Mesendoderm (in vitro differentiated cells): ENCODE results near the gene TSPAN5.

Experiments used
- DNase-seq: peaks from one replicate; pipeline ENCODE4 v3.0.0; 2013
- H2AK5ac ChIP-seq: 2 replicates; pipeline ENCODE4 v1.6.1; 2013; ENCODE audit warnings: low read length, inconsistent platforms
- H2BK120ac ChIP-seq: 2 replicates; pipeline ENCODE4 v1.6.1; 2013; ENCODE audit warnings: low read depth, mild to moderate bottlenecking, low read length, moderate library complexity, mixed read lengths
- H2BK15ac ChIP-seq: replicated peaks from 2 replicates; pipeline ENCODE4 v1.6.1; 2013; ENCODE audit warnings: low read depth, mild to moderate bottlenecking, moderate library complexity
- H2BK5ac ChIP-seq: 2 replicates; pipeline ENCODE4 v1.6.1; 2013; ENCODE audit warnings: low read length, inconsistent platforms
- H3K18ac ChIP-seq: 2 replicates; pipeline ENCODE4 v1.6.1; 2013; ENCODE audit warnings: mild to moderate bottlenecking, low read length, mixed read lengths
- H3K23ac ChIP-seq: one replicate; pipeline ENCODE4 v1.6.1; 2013; ENCODE audit warnings: low read length
- H3K27ac ChIP-seq: 2 replicates; pipeline ENCODE4 v1.5.1; 2013; ENCODE audit warnings: low read depth, mild to moderate bottlenecking, inconsistent platforms, low read length, moderate library complexity
- H3K27me3 ChIP-seq: 2 replicates; pipeline ENCODE4 v1.6.1; 2013; ENCODE audit warnings: low read length, control low read depth, mild to moderate bottlenecking, inconsistent platforms; ENCODE audit not compliant: insufficient read depth, poor library complexity
- H3K36me3 ChIP-seq: 2 replicates; pipeline ENCODE4 v1.6.1; 2013; ENCODE audit warnings: low read length, inconsistent platforms; ENCODE audit not compliant: control insufficient read depth, insufficient read depth
- H3K4ac ChIP-seq: one replicate; pipeline ENCODE4 v1.6.1; 2013; ENCODE audit warnings: low read depth, mild to moderate bottlenecking, low read length, moderate library complexity
- H3K4me1 ChIP-seq: 2 replicates; pipeline ENCODE4 v1.6.1; 2013; ENCODE audit warnings: low read depth, low read length, inconsistent platforms; ENCODE audit not compliant: control insufficient read depth
- H3K4me2 ChIP-seq: 2 replicates; pipeline ENCODE4 v1.6.1; 2013; ENCODE audit warnings: low read length
- H3K4me3 ChIP-seq: 2 replicates; pipeline ENCODE4 v1.5.1; 2013; ENCODE audit warnings: mild to moderate bottlenecking, low read length
- H3K56ac ChIP-seq: one replicate; pipeline ENCODE4 v1.6.1; 2013; ENCODE audit warnings: low read length
- H3K79me1 ChIP-seq: 2 replicates; pipeline ENCODE4 v1.6.1; 2013; ENCODE audit warnings: low read length, inconsistent platforms
- H3K79me2 ChIP-seq: 2 replicates; pipeline ENCODE4 v1.6.1; 2013; ENCODE audit warnings: mild to moderate bottlenecking, low read length; ENCODE audit not compliant: control insufficient read depth, insufficient read depth
- H3K9ac ChIP-seq: 2 replicates; pipeline ENCODE4 v1.6.1; 2013; ENCODE audit warnings: low read length, inconsistent platforms
- H4K5ac ChIP-seq: one replicate; pipeline ENCODE4 v1.6.1; 2013; ENCODE audit warnings: low read length
- H4K8ac ChIP-seq: one replicate; pipeline ENCODE4 v1.6.1; 2013; ENCODE audit warnings: low read depth, mild to moderate bottlenecking, control low read depth, low read length, moderate library complexity
- WGBS: extraction: QIAGEN DNeasy Blood & Tissue Kit; methylation state at CpG from one replicate; pipeline ENCODE4 v1.1.7; 2013; ENCODE audit warnings: low lambda C conversion rate, missing lambda C conversion rate; ENCODE audit not compliant: insufficient coverage; ENCODE audit errors: extremely low coverage; 5-methylcytosine and 5-hydroxymethylcytosine counted together

TSPAN5 gene

GRCh38 chr4:98610926-98611676 is 47.3 kb downstream of the TSPAN5 start:
- no CpG with 5 or more reads among the region's 6 CpGs for WGBS
- H2BK15ac ChIP-seq: no peak overlapping the region
- no peak for DNase-seq
- H4K5ac ChIP-seq: no peak overlapping the region
- no peak overlapping the region for H3K4ac ChIP-seq
- H2BK5ac ChIP-seq: no peak overlapping the region
- H4K8ac ChIP-seq: no peak overlapping the region
- no peaks in the 10 kb centered on the region for H3K79me1 ChIP-seq
- H3K18ac ChIP-seq: no peak overlapping the region
- no peak overlapping the region for H3K23ac ChIP-seq
- no peak overlapping the region for H3K4me3 ChIP-seq
- H3K4me2 ChIP-seq: no peak overlapping the region
- no peaks in the 10 kb centered on the region for H3K79me2 ChIP-seq
- no peak overlapping the region for H3K9ac ChIP-seq
- no peak overlapping the region for H3K56ac ChIP-seq
- no peaks in the 10 kb centered on the region for H3K27me3 ChIP-seq
- no peak overlapping the region for H2BK120ac ChIP-seq
- no peaks in the 10 kb centered on the region for H3K36me3 ChIP-seq
- peaks cover 2% of the 10 kb centered on the region for H3K4me1 ChIP-seq
- no peak overlapping the region for H2AK5ac ChIP-seq
- H3K27ac ChIP-seq: no peak overlapping the region

- no peak overlapping the region for H4K5ac ChIP-seq
- no peak overlapping the region for H3K4ac ChIP-seq
- no peak overlapping the region for H3K56ac ChIP-seq
- no peaks in the 10 kb centered on the region for H3K36me3 ChIP-seq
- no peak overlapping the region for H3K23ac ChIP-seq
- H3K4me3 ChIP-seq: no peak overlapping the region
- no peak overlapping the region for H2BK120ac ChIP-seq
- H4K8ac ChIP-seq: no peak overlapping the region
- H3K4me1 ChIP-seq: peaks cover 2% of the 10 kb centered on the region
- no peak overlapping the region for H3K9ac ChIP-seq
- no CpG with 5 or more reads among the region's 6 CpGs for WGBS
- H3K18ac ChIP-seq: peak overlapping the region; percentile 29
- no peaks in the 10 kb centered on the region for H3K27me3 ChIP-seq
- no peak overlapping the region for H2BK5ac ChIP-seq
- H3K4me2 ChIP-seq: no peak overlapping the region
- no peak overlapping the region for H2BK15ac ChIP-seq
- no peak overlapping the region for H2AK5ac ChIP-seq
- no peak overlapping the region for H3K27ac ChIP-seq
- no peak for DNase-seq
- H3K79me1 ChIP-seq: no peaks in the 10 kb centered on the region
- H3K79me2 ChIP-seq: no peaks in the 10 kb centered on the region
Measured at GRCh38 chr4:98610431-98610830, 48.0 kb downstream of the TSPAN5 start.

- H3K18ac ChIP-seq: peak overlapping the region; percentile 29
- no peak overlapping the region for H3K4me3 ChIP-seq
- H2BK15ac ChIP-seq: no peak overlapping the region
- H2AK5ac ChIP-seq: no peak overlapping the region
- H3K4me2 ChIP-seq: no peak overlapping the region
- no peak overlapping the region for H3K23ac ChIP-seq
- peaks cover 2% of the 10 kb centered on the region for H3K4me1 ChIP-seq
- H4K5ac ChIP-seq: no peak overlapping the region
- H2BK120ac ChIP-seq: peak overlapping the region; percentile 46
- H4K8ac ChIP-seq: no peak overlapping the region
- peak; percentile 50 for DNase-seq
- H3K27me3 ChIP-seq: no peaks in the 10 kb centered on the region
- H3K27ac ChIP-seq: no peak overlapping the region
- H3K4ac ChIP-seq: peak overlapping the region; percentile 96
- H2BK5ac ChIP-seq: no peak overlapping the region
- no CpG with 5 or more reads among the region's 5 CpGs for WGBS
- H3K56ac ChIP-seq: no peak overlapping the region
- H3K36me3 ChIP-seq: no peaks in the 10 kb centered on the region
- H3K79me1 ChIP-seq: no peaks in the 10 kb centered on the region
- no peak overlapping the region for H3K9ac ChIP-seq
- H3K79me2 ChIP-seq: no peaks in the 10 kb centered on the region
Measured at GRCh38 chr4:98609934-98610333, 48.5 kb downstream of the TSPAN5 start.

- H3K27ac ChIP-seq: no peak overlapping the region
- peak; percentile 56 for DNase-seq
- no peak overlapping the region for H3K9ac ChIP-seq
- H3K79me1 ChIP-seq: no peaks in the 10 kb centered on the region
- no peak overlapping the region for H2BK120ac ChIP-seq
- no peak overlapping the region for H2BK15ac ChIP-seq
- H2AK5ac ChIP-seq: no peak overlapping the region
- no peaks in the 10 kb centered on the region for H3K27me3 ChIP-seq
- H3K4me2 ChIP-seq: no peak overlapping the region
- peaks cover under 1% of the 10 kb centered on the region for H3K4me1 ChIP-seq
- H3K23ac ChIP-seq: no peak overlapping the region
- no peaks in the 10 kb centered on the region for H3K79me2 ChIP-seq
- H3K36me3 ChIP-seq: no peaks in the 10 kb centered on the region
- no CpG with 5 or more reads among the region's 5 CpGs for WGBS
- no peak overlapping the region for H3K56ac ChIP-seq
- no peak overlapping the region for H4K5ac ChIP-seq
- no peak overlapping the region for H4K8ac ChIP-seq
- no peak overlapping the region for H3K18ac ChIP-seq
- H2BK5ac ChIP-seq: no peak overlapping the region
- no peak overlapping the region for H3K4ac ChIP-seq
- no peak overlapping the region for H3K4me3 ChIP-seq
Measured at GRCh38 chr4:98608356-98608755, 50.1 kb downstream of the TSPAN5 start.

GRCh38 chr4:98606894-98607293 is 51.5 kb downstream of the TSPAN5 start:
- H2BK5ac ChIP-seq: no peak overlapping the region
- no peaks in the 10 kb centered on the region for H3K79me2 ChIP-seq
- H2AK5ac ChIP-seq: no peak overlapping the region
- H3K18ac ChIP-seq: no peak overlapping the region
- H3K27ac ChIP-seq: no peak overlapping the region
- no peak overlapping the region for H4K5ac ChIP-seq
- no peak overlapping the region for H3K56ac ChIP-seq
- H3K36me3 ChIP-seq: no peaks in the 10 kb centered on the region
- H3K4me3 ChIP-seq: no peak overlapping the region
- WGBS: no CpG with 5 or more reads among the region's 6 CpGs
- H2BK15ac ChIP-seq: no peak overlapping the region
- H4K8ac ChIP-seq: no peak overlapping the region
- H3K23ac ChIP-seq: no peak overlapping the region
- H3K27me3 ChIP-seq: no peaks in the 10 kb centered on the region
- no peak overlapping the region for H3K9ac ChIP-seq
- H3K4ac ChIP-seq: no peak overlapping the region
- H3K4me2 ChIP-seq: no peak overlapping the region
- no peak for DNase-seq
- H3K79me1 ChIP-seq: no peaks in the 10 kb centered on the region
- H3K4me1 ChIP-seq: no peaks in the 10 kb centered on the region
- H2BK120ac ChIP-seq: no peak overlapping the region

- Histone ChIP-seq H3K4me1 (no peaks in the 10 kb centered on the region), H3K79me1 (no peaks in the 10 kb centered on the region), H3K36me3 (no peaks in the 10 kb centered on the region), H2BK120ac (no peak overlapping the region), H3K27ac (no peak overlapping the region), H3K27me3 (no peaks in the 10 kb centered on the region), H3K9ac (no peak overlapping the region), H4K5ac (no peak overlapping the region), H3K4me2 (no peak overlapping the region), H3K23ac (no peak overlapping the region), H3K4me3 (no peak overlapping the region), H4K8ac (no peak overlapping the region), H2BK5ac (no peak overlapping the region), H3K79me2 (no peaks in the 10 kb centered on the region), H2AK5ac (no peak overlapping the region), H3K4ac (no peak overlapping the region), H2BK15ac (no peak overlapping the region), H3K56ac (no peak overlapping the region), H3K18ac (no peak overlapping the region)
- no CpG with 5 or more reads among the region's 3 CpGs for WGBS
- no peak for DNase-seq
Measured at GRCh38 chr4:98605216-98605615, 53.2 kb downstream of the TSPAN5 start.
